SK-N-MC (cell line): ENCODE measurements around the gene PLK1.

ENCODE experiments used
- DNase-seq: peaks from one replicate; pipeline ENCODE4 v3.0.0-alpha.2; 2011; ENCODE audit warnings: low read depth, low spot score
- H3K27ac ChIP-seq: fragments of 200-600 bp; sonication (generic); 2 replicates; pipeline ENCODE4 v1.5.1; 2016; ENCODE audit warnings: mixed run types
- H3K36me3 ChIP-seq: fragments of 200-600 bp; sonication (generic); 2 replicates; pipeline ENCODE4 v1.6.1; 2017; ENCODE audit warnings: antibody characterized with exemption, low read length, mixed read lengths; ENCODE audit not compliant: insufficient read depth
- H3K4me3 ChIP-seq: fragments of 200-600 bp; sonication (generic); 2 replicates; pipeline ENCODE4 v1.5.1; 2016
- H3K9ac ChIP-seq: fragments of 200-600 bp; sonication (generic); 2 replicates; pipeline ENCODE4 v1.8.0; 2017; ENCODE audit warnings: mixed run types, mixed read lengths; ENCODE audit not compliant: insufficient read length
- H3K9me3 ChIP-seq: fragments of 200-600 bp; sonication (generic); 2 replicates; pipeline ENCODE4 v1.6.1; 2017; ENCODE audit warnings: low read depth, mild to moderate bottlenecking, antibody characterized with exemption, low read length, moderate library complexity, mixed read lengths
- EZH2 ChIP-seq: fragments of 200-600 bp; sonication (generic); IDR thresholded peaks from one replicate; pipeline ENCODE4 v1.6.1; 2017; ENCODE audit warnings: antibody characterized with exemption
- FOXP2 ChIP-seq: optimal IDR thresholded peaks from 2 replicates; pipeline ENCODE3; 2011; ENCODE audit warnings: mild to moderate bottlenecking, moderate library complexity; ENCODE audit not compliant: insufficient read depth; ENCODE audit errors: extremely low read length, control extremely low read depth
- POLR2AphosphoS5 ChIP-seq: IDR thresholded peaks from 2 replicates; pipeline ENCODE4 v1.6.1; 2012; ENCODE audit warnings: mild to moderate bottlenecking, low read depth, low read length, borderline replicate concordance

The PLK1 gene

GRCh38 chr16:23650674-23651416, 27.8 kb upstream of the PLK1 start:
- H3K9ac ChIP-seq: no peak overlapping the region
- no peak for DNase-seq
- TF ChIP-seq FOXP2 (no peak), EZH2 (no peak), POLR2AphosphoS5 (no peak)
- H3K27ac ChIP-seq: no peak overlapping the region
- H3K9me3 ChIP-seq: peaks cover 5% of the 10 kb centered on the region; the same call in 1 of the 2 replicates
- no peak overlapping the region for H3K4me3 ChIP-seq
- H3K36me3 ChIP-seq: peaks cover 84% of the 10 kb centered on the region

DNA sequence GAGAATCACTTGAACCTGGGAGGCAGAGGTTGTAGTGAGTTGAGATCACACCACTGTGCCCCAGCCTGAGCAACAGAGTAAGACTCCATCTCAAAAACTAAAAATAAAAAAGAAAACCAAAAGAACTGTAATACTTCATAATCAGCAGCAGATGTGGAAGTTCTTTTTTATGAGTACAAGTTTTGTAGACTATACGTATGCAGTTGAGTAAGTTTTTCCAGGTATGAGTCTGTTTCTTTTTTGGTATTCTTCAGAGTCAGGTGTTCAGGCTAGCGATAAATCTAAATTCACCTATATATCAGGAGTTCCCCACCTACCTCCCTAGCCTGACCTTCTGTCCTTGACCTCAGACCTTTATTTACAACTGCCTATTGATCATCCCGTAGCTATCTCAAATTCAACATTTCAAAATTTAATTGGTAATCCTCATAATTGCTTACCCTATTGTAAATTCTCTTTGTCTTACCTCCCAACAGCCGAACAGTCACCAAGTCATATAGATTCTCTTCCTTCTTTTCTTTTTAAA, 26.7 kb upstream of the PLK1 start:
- Histone ChIP-seq H3K27ac (no peak overlapping the region), H3K9me3 (no peaks in the 10 kb centered on the region), H3K9ac (no peak overlapping the region), H3K4me3 (no peak overlapping the region), H3K36me3 (peaks cover 75% of the 10 kb centered on the region)
- DNase-seq: no peak
- TF ChIP-seq EZH2: no peak
- TF ChIP-seq POLR2AphosphoS5: no peak
- no peak for TF ChIP-seq FOXP2

GRCh38 chr16:23663918-23664317, 14.8 kb upstream of the PLK1 start:
- H3K36me3 ChIP-seq: peaks cover 95% of the 10 kb centered on the region
- H3K4me3 ChIP-seq: no peak overlapping the region
- DNase-seq: no peak
- no peaks in the 10 kb centered on the region for H3K9me3 ChIP-seq
- H3K9ac ChIP-seq: no peak overlapping the region
- H3K27ac ChIP-seq: no peak overlapping the region
- TF ChIP-seq FOXP2: no peak
- no peak for TF ChIP-seq EZH2
- no peak for TF ChIP-seq POLR2AphosphoS5

DNA sequence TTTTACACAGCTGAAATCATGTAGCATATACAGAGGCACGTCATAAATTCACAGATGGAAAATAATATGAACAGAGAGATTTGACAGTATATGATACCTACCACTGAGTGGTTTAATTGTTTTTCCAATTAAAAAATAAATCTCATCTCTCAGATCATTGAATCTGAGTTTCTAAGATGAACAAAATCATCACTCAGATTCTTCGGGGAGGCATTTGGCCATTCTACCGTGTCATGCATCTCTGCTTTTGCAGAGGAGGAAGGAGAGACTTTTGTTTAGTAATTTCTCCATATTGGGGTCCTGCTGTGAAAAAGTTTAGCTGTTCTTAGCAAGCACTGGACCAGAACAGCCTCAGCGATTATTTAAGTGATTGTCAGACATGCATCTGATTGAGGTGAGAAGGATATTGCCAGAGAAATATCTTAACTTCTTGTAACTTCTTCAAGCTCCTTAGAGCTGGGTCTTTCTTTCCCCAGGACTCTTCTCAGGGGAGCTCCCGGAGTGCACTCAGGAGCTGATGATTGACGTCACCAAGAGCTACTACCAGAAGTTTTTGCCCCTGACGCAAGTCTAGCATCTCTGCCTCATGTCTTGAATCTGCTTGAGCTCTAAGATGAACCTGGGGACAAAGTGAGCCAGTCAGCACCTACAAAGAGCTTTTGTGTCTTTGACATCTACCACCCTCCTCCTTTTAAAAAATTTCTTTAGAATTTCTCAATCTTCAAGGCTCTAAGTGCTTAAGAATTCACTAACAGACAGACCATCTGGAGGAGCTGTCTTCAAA, 11.9 kb upstream of the PLK1 start:
- H3K27ac ChIP-seq: no peak overlapping the region
- no peak for TF ChIP-seq EZH2
- no peak for TF ChIP-seq FOXP2
- TF ChIP-seq POLR2AphosphoS5: no peak
- no peak overlapping the region for H3K9ac ChIP-seq
- no peak for DNase-seq
- H3K9me3 ChIP-seq: no peaks in the 10 kb centered on the region
- peaks cover 84% of the 10 kb centered on the region for H3K36me3 ChIP-seq
- H3K4me3 ChIP-seq: no peak overlapping the region

DNA sequence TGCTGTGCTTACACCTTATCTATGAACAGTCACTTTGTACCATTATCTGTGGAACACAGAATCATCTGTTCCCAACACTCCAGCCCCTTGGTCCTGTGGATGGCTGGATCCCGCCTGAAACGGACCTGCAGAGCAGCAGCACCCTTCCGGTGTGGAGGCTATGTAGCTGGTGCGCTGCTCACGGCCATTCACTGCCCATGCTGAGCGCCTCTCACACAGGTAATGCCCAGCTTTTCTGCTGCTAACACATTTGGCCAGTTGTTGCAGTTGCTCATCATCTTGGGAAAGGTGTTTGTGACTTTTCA, 11.4 kb upstream of the PLK1 start:
- DNase-seq: no peak
- H3K27ac ChIP-seq: no peak overlapping the region
- H3K36me3 ChIP-seq: peaks cover 84% of the 10 kb centered on the region
- H3K9ac ChIP-seq: no peak overlapping the region
- no peak overlapping the region for H3K4me3 ChIP-seq
- H3K9me3 ChIP-seq: no peaks in the 10 kb centered on the region
- no peak for TF ChIP-seq EZH2
- TF ChIP-seq FOXP2: no peak
- no peak for TF ChIP-seq POLR2AphosphoS5

DNA sequence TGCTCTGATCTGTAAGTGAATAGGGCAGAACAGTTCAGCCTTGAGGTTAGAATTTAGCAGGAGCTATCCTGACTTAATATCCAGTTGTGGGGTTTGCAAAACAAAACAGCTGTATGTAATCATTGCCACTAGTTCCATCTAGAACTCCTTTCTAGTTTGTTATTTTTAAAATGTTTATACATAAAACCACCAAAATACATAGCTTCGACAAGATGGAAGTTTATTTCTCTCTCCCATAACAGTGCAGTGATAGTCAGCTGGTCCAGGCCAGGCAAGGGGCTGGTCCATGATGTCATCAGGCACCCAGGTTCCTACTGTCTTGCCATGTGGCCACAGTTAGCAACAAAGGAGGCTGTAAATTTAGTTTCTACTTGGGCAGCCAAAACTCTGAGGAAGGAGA, 10.5 kb upstream of the PLK1 start:
- H3K9me3 ChIP-seq: no peaks in the 10 kb centered on the region
- H3K9ac ChIP-seq: no peak overlapping the region
- no peak for DNase-seq
- H3K36me3 ChIP-seq: peaks cover 79% of the 10 kb centered on the region
- H3K4me3 ChIP-seq: no peak overlapping the region
- no peak overlapping the region for H3K27ac ChIP-seq
- TF ChIP-seq POLR2AphosphoS5 (no peak), FOXP2 (no peak), EZH2 (no peak)

- H3K9me3 ChIP-seq: no peaks in the 10 kb centered on the region
- no peak overlapping the region for H3K4me3 ChIP-seq
- peaks cover 75% of the 10 kb centered on the region for H3K36me3 ChIP-seq
- TF ChIP-seq FOXP2: no peak
- TF ChIP-seq POLR2AphosphoS5: no peak
- TF ChIP-seq EZH2: no peak
- H3K9ac ChIP-seq: no peak overlapping the region
- H3K27ac ChIP-seq: no peak overlapping the region
- DNase-seq: no peak
Observed at GRCh38 chr16:23668873-23669272, 9.8 kb upstream of the PLK1 start.

DNA sequence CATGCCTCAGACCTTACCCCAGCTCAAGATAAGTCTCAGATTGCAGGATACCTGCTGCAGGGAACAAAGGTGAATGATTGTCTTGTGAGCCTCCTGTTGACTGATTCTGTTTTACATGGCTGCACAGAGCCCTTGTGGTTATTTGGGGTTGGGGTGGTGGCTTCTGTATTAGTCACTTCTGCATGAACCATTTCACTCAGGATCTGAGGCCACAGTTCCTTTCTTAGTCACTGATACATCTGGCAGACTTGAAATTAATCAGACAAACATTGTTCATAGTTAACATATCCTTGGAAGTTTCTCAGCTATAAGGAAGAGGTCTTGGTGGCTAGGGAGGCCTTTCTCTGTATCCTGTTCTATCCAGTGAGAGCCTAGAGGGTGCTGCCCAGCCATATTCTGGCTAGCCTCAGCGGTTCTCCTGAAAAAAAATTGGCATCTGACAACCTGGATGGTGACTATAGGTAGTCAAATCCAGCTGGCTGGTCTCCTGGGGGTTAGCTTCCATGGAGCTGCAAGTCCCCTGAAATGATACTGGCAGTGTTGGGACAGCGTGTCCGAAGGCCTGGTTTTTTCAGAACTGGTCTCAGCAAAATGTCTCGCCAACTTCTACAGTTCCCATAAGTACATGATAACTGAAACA, 8.4 kb upstream of the PLK1 start:
- Histone ChIP-seq H3K9me3 (no peaks in the 10 kb centered on the region), H3K4me3 (no peak overlapping the region), H3K9ac (no peak overlapping the region), H3K27ac (no peak overlapping the region), H3K36me3 (peaks cover 61% of the 10 kb centered on the region)
- TF ChIP-seq EZH2 (no peak), POLR2AphosphoS5 (no peak), FOXP2 (no peak)
- no peak for DNase-seq
